ENCODE data around the gene ROR2.

ROR2 gene

DNA sequence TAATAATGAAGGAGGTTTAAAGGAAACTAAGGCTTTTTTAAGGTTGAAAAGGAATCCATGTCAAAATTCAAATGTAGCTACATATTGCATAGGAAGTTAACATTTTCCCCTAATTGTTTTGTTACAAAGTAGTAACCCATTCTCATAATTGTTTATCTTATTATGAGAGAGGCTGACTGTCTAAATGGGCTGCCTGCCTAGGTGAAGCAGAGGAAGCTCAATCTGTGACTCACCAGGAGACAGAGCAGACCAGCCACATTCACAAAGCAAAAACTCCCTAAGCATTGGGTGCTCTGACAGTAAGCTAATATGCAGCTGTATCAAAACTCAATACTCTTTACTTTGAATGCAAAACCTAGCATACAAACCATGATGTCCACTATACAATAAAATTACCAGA is 208.5 kb downstream of the ROR2 start:
- no peak for DNase-seq (ENCODE audit: low spot score)

DNA sequence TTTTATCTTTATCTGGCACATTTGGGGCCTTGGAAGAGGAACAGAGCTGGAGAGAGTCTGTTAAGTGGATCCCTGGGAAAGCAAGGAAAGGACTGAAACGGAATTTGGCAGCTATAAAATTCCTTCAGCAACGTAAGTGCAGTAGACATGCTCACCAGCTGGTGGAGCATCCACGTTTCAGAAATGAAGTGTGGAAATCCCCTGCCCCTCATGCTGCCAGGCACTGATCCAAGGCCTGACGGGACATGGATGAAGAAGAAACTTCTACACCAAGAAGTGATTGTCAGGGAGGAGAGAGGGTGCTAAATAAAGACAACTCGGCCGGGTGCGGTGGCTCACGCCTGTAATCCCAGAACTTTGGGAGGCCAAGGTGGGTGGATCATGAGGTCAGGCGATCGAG is 209.3 kb downstream of the ROR2 start:
- DNase-seq (ENCODE audit: low spot score): no peak

DNA sequence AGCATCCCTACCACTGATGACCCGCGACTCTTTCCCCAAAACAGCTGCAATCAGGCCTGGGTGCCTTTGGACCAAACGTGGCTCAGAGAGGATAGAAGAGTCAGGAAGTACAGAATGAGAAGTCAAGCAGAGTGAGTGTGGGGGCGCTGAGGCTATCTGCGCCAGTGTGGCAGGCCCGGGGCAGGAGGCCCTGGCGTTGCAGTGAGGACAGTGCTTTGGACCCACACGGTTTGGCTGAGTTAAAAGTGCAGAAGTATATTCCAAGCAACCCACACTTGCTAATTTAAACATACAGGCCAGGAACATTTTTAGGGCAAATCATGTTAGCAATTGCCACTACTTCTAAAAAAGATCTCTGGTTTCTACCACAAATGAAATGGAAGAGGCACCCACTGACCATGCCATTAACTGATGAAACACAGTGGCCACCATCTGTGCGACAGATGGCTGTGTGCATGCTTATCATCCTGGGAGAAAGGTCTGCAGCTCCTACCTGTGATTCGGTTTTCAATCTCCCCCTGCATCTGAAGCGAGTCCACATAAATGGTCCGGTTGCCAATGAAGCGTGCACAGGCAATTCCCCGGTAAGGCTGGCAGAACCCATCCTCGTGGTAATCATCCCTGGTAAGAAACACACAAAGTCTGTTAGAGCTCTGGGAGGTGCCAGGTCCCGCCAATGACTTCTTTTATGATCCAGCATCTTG is 213.0 kb downstream of the ROR2 start:
- DNase-seq (ENCODE audit: low spot score): no peak

DNA sequence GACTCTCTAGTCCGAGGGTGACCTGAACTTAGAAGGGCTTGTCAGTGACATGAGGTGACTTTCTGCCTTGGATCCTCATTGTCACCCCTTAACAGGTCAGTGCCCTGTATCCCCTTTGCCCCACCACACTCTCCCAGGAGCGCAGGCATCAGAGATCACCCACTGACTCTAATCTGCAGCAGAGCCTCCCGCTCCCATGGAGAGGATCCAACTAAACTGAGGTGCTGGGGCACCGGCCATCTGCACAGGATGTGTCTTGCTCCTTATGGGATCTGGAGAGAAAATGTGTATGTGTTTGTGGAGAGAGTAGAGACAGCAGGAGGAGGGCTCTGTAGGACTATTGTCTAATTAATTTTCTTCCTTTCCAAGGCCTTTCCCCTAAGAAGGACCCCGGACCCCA is 213.7 kb downstream of the ROR2 start:
- DNase-seq (ENCODE audit: low spot score): no peak

GRCh38 chr9:91735049-91735448 is 215.0 kb downstream of the ROR2 start:
- DNase-seq (ENCODE audit: low spot score): no peak

DNA sequence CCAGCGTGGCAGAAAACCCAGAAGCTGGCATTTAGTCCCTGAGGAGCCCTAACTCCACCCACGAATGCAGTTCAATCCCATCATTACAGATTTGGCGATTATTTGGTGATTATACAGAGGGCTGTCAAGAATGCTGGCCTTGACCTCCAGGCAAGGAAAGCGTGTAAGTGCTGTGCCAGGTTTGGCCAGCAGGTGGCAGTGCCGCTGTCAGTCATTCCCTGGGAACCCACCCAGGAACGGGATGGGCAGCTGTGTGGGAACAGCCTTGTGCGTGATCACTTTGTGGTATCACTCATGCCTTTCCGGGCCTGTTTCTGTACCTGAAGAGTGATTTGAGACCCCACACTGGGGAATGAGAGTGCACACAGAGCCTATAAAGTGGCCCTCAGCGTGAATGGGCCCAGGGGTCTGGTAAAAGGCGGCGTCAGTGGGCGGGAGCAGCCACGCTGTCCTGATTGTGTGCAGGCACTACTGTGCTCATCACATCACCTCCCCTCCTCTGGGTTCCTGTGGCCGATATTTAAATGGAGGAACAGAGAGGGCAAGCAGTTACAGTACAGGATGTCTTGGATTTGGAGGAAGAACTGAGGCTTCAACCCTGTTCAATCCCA is 215.6 kb downstream of the ROR2 start:
- DNase-seq (ENCODE audit: low spot score): peak; percentile 37

DNA sequence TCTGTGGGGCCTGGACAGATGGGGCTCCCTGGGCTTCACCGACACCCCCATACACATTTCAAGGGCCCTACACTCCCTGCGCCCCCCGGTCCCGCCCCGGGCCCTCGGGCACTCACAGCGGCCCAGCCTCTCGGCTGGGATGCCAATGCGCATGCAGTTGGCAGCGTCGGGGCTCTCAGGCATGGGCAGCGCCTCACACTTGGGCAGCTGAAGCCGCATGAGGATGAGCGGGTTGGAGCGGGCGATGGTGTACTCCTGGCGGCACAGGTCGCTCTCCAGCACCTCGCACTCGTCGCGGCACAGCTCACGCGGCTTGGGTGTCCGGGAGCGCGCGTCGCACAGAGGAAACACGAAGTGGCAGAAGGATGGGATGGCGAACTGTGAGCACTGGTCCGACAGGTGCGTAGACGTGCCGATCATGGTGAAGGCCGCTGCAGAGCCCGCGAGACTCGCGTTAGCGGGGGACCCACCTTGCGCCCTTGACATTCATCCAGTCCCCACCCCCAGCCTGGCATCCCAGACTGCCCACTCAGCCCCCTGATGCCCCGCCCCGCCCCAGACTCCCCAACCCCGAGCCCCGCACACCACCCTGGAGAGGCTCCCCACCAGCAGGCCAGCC is 216.9 kb downstream of the ROR2 start:
- no peak for DNase-seq (ENCODE audit: low spot score)

- DNase-seq (ENCODE audit: low spot score): no peak
Observed at GRCh38 chr9:91732187-91733005, 217.6 kb downstream of the ROR2 start.

- DNase-seq (ENCODE audit: low spot score): no peak
Observed at GRCh38 chr9:91730806-91731205, 219.2 kb downstream of the ROR2 start.

- no peak for DNase-seq (ENCODE audit: low spot score)
Observed at GRCh38 chr9:91729558-91729842, 220.5 kb downstream of the ROR2 start.

GRCh38 chr9:91727972-91728371 is 222.1 kb downstream of the ROR2 start:
- DNase-seq (ENCODE audit: low spot score): no peak

- DNase-seq (ENCODE audit: low spot score): no peak
Observed at GRCh38 chr9:91727316-91727861, 222.6 kb downstream of the ROR2 start.

GRCh38 chr9:91726406-91727100 is 223.5 kb downstream of the ROR2 start:
- DNase-seq (ENCODE audit: low spot score): no peak

DNA sequence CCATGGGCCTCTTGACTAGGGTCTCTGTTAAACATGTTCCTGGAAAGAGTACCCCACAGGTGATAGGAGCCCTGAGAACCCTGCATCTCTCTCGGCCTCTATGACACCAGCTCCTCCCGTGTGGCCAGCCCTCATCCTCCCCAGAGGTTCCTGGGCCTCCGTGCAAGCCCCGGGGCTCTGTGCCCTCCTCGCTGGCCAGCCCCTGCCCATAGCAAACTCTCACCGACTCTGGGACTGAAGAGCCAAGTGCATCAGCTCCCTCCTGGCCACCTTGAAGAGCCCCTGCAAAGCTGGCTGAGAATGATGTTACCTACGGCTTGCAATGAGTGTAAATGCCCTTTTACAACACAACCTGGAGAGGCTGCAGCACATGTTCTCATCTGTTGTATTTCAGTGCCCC is 224.4 kb downstream of the ROR2 start:
- no peak for DNase-seq (ENCODE audit: low spot score)

DNA sequence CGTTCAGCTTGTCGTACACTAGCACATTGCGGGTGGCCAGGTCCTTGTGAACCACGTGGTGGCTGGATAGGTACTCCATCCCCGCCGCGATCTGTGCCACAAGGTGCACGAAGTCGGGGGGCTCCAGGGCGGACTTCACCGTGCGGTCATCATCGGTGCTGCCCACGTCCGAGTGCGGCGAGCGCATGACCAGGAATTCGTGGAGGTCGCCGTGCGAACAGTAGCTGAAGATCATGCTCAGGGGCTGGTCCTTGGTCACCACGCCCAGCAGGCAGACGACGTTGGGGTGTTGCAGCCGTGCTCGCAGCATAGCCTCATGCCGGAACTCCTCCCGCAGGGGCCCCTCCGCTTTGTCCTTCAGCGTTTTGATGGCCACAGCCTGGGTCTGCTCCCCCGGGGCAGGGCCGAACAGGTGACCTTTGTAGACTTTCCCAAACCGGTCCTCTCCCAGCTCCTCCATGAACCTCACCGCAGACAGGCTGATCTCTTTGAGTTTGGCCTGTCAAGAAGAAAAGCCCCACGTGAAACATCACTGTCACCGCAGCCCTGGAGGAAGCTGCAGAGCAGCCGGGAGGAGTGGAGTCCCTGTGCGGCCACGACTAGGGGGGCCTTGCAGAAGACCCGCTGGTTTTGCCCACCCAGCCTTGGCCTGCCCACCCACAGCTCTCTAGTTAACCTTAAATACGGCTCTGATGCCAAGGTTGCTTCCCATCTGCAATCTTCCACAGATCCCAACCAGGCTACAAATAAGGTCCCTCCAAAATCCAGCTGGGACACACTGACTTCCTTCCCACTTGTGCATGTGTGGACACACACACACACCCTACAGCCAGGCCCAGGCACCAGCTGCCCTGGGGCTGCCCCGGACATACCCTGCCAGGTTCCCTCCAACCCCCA is 225.2 kb downstream of the ROR2 start:
- DNase-seq (ENCODE audit: low spot score): no peak

DNA sequence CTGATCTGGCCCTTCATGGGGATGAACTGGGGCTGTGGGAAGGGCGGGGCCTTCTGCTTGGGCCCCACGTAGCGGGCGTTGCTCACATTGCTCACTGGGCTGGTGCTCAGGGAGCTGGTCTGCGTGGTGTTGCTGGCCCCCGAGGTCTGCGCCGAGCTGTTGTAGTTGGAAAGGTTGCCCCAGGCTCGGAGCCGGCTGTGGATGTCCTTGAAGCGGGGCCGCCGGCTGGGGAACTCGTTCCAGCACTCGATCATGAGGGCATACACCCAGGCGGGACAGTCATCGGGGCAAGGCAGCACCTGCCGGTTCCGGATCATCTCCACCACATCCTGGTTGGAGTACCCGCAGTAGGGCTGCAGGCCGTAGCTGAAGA is 226.0 kb downstream of the ROR2 start:
- DNase-seq (ENCODE audit: low spot score): no peak

DNA sequence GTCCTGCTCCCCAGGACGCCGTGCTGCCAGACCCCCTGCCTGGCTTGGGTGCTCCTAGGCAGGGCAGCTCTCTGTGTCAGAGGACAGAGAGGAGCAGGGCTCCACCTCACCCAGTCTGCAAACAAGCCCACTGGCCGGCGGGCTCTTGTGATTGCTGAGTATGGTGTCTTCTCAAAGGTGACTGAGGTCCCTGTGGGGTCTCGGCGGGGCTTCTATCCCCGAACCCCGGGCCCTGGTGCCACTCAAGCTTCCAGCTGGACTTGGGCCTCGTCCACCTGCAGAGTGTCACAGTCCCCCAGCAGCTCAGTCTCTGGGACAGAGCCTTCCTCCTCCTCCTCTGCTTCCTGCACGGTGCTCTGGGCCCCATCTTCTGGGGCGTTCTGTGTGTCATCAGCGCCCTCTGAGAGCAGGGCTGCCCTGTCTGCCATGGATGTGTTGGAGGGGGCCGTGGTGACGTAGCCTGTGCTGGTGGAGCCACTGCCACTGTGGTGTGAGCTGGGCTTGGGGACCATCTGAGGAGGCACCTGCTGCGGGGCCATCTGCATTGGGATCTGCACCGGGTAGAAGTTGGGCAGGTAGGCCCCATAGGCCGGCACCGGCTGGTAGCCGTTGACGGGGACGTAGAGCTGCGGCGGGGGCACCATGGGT is 226.5 kb downstream of the ROR2 start:
- DNase-seq (ENCODE audit: low spot score): no peak

GRCh38 chr9:91720751-91721705 is 229.0 kb downstream of the ROR2 start:
- DNase-seq (ENCODE audit: low spot score): no peak

DNA sequence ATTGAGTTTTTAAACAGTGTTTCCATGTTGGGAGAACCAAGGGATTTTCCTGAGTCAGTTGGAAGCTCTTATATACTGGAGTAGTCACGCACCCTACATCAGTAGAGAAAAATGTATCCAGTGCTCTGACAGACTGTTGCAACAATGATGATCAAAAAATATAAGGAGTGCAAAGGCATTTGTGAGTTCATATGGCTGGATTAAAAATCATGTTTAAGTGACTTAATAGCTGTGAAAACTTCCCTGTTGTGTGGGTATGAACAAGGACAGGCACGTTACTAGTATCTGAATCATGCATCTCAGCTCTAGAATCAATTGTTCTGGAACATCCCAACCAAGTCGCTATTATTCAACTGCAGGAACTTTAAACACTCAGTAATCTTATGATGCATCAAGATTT is 229.7 kb downstream of the ROR2 start:
- DNase-seq (ENCODE audit: low spot score): no peak
